Measurements from ENCODE around the gene KATNB1. TPM values are rescaled to one million over a fixed set of nuclear protein-coding genes. Genes with fewer than 3 reads are reported as not detected.
"Not testable (repeated sequence)": the region's sequence is repeated elsewhere in the genome, so short reads cannot be mapped to it uniquely, and the experiment has no call there.

KATNB1 gene
- total RNA-seq, 1 donor from 2014 or later, result 25.2 TPM

- no peak for DNase-seq (ENCODE audit: extremely low read depth, low read depth, low spot score)
These were observed 29.7 kb downstream of the KATNB1 start for GRCh38 chr16:57765160-57765728.

- no peak for DNase-seq (ENCODE audit: extremely low read depth, low read depth, low spot score)
These were observed 31.3 kb downstream of the KATNB1 start for GRCh38 chr16:57766714-57767348.

- no peak for DNase-seq (ENCODE audit: extremely low read depth, low read depth, low spot score)
These were observed 34.1 kb downstream of the KATNB1 start for GRCh38 chr16:57769541-57770145.

- no peak for DNase-seq (ENCODE audit: extremely low read depth, low read depth, low spot score)
These were observed 34.8 kb downstream of the KATNB1 start for GRCh38 chr16:57770361-57770760.

DNA sequence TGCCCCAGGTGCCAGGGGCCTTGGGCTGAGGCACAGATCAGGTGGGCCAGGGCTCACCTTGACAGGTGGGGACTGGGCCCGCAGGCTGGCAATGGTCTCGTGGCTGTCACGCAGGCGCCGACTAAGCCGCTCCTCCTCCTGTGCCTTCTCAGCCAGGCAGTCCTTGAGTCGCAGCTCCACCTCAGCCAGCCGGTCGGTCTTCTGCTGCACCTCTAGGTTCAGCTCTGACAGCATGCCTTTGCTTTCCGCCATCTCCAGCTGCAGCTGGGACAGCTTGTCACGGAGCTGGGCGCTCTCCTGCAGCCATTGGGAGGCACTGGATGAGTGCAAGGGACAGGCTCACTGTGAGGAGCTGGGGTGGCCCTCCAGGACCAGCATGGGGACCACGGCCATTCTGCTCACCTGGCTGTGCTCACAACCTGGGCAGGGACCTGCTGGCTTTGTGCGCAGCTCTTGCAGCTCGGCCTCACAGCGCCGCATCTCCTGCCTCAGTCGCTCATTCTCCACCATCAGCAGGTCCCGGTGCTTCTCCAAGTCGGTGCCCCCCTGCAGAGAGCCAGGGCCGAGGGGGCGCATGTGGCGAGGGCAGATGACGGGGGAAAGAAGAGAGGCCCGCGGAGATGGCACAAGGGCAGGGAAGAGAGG, 35.7 kb downstream of the KATNB1 start:
- DNase-seq (ENCODE audit: extremely low read depth, low read depth, low spot score), result no peak

DNA sequence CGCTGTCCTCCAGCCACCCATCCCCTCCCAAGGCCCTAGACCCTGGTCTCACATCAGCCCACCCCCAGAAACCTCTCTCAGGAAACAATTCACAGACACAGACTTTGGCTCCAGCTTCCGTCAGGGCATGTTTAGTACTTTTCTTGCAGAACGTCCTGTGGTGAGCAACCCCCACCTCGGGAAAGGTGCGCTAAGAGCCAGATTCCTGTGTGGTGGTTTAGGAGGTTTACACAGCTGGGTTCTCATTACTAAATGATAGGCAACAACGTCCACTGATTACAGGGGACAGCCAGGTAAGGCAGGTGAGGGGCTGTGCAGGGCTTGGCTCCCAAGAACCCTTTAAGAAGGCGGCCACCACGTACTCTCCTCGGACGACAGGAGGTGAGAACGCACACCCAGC, 37.4 kb downstream of the KATNB1 start:
- no peak for DNase-seq (ENCODE audit: extremely low read depth, low read depth, low spot score)

DNA sequence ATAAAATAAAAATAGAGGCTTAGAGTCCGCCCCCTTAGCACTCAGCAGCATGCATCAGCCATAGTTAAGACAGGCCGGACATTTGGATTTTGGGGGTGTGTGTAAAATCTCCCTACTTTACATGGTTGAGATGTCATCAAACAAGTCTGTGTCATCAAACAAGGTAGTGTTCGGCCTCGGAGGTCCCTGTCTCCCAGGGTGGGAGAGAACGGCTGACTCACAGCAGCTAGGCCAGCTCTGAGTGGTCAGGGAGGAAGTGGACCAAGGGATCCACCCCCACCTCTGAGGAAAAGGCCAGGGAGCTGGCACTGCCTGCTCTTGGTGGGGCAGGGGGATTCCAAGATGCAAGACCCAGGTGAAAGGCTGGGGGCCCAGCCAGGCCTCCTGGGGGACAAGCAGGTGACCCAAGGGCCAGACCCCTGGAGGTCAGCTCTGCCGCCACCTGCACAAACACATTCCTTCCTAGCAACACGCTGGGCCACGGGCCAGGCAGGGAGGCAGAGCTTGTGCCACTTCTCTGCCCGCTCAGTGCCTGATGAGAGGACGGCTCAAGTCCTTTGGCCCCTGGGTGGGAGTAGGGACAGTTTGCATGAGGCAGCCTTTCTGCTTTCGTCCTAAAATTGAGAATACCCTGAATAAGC, 38.2 kb downstream of the KATNB1 start:
- DNase-seq (ENCODE audit: extremely low read depth, low read depth, low spot score), result no peak

DNA sequence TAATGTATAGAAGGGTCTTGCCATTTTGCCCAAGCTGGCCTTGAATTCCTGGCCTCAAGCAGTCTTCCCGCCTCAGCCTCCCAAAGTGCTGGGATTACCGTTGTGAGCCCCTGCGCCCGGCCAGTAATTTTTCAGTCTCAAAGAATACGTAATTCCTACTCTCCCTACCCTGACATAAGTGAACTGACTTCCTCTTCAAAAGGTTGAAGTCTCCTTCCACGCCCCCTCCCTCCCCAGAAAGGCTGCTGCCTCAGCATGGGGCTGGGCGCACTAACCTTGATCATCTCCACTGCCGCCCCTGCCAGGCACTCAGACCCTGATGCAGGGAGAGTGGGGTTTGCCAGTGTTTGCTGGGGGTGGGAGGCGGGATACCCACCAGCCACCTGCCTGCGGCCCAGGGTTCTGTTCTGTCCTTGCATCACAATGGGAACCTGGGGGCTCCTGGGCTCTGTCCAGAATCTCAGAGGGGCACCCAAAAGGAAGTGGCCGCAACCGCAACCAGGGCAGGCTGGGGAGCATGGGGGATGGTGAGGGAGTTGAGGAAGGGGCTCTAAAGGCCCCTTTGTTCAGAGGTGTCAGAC, 39.2 kb downstream of the KATNB1 start:
- DNase-seq (ENCODE audit: extremely low read depth, low read depth, low spot score), result no peak

DNA sequence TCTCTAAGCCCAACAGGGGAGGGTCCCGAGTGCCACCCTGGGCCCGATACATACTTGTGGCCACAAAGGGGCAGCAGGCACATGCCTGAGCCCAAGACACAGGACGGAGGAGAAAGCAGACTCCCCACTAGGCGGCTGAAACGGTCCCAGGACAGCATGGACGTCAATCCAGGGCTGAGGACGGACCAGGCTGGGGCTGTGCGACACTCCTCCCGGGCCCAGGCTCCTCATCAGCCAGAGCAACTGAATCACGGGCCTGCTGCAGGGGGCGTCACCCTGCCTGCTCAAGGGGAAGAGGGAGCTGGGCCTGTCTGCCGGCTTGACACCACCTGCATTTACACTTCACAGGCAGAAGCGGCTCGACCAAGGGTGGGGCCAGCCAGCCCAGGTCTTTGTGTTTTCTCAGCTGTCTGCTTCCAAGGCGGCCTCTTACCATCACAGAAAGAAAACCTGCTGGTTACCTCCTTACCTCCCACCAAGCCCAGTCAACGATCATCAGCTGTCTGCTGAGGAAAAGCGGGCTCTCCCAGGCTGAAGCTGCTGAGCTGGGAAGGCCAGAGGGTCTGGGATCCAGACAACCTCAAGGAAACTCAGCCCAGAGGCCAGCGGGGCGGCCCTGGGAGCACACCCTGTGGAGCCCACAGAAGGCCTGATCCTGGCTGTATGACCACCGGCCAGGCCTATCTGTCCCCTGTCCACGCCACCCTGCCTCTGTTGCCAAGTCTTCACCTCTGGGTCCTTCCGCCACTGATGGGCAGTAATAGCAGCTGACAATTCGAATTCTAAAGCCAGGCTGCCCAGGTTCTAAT, 40.3 kb downstream of the KATNB1 start:
- no peak for DNase-seq (ENCODE audit: extremely low read depth, low read depth, low spot score)

DNA sequence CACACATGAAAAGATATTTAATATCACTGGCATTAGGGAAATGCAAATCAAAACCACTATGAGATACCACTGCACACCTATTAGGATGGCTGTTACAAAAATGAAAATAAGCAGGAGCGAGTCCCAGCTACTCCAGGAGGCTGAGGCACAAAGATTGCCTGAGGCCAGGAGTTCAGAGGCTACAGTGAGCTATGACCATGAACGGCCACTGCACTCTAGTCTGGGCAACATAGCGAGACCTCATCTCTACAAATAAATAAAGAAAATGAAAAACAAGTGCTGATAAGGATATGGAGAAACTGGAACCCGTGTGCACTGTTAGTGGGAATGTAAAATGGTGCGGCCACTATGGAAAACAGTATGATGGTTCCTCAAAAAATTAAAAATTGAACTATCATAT, 43.1 kb downstream of the KATNB1 start:
- no peak for DNase-seq (ENCODE audit: extremely low read depth, low read depth, low spot score)

DNA sequence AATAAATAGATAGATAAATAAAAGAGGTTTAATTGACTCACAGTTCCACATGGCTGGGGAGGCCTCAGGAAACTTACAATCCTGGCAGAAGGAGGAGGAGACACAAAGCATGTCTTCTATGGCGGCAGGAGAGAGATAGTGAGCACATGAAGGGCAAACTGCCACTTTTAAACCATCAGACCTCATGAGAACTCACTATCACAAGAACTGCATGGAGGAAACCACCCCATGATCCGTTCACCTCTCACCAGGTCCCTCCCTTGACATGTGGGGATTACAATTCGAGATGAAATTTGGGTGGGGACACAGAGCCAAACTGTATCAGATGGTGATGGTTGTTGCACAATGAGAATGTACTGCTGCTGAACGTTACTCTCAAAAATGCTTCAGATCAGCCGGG, 44.3 kb downstream of the KATNB1 start:
- not testable (repeated sequence) for DNase-seq (ENCODE audit: extremely low read depth, low read depth, low spot score)

DNA sequence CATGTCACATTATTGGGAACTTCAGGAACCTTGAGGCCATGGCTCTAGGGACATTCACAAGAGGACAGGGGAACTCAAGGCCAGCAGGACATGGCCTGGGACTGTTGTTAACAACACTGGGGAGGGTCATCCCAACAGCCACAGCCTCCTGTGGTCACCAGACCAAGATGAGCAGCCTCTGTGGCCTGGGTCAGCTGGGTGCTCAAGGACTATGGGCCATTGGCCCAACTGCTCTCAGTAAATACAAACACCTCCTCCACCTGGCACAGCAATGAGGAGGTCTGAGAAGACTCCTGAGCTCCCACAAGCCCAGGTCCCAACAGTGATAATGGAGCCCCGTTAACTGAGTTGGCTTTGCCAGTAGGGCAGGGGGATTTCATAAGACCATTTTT, 45.8 kb downstream of the KATNB1 start:
- DNase-seq (ENCODE audit: extremely low read depth, low read depth, low spot score), result no peak

DNA sequence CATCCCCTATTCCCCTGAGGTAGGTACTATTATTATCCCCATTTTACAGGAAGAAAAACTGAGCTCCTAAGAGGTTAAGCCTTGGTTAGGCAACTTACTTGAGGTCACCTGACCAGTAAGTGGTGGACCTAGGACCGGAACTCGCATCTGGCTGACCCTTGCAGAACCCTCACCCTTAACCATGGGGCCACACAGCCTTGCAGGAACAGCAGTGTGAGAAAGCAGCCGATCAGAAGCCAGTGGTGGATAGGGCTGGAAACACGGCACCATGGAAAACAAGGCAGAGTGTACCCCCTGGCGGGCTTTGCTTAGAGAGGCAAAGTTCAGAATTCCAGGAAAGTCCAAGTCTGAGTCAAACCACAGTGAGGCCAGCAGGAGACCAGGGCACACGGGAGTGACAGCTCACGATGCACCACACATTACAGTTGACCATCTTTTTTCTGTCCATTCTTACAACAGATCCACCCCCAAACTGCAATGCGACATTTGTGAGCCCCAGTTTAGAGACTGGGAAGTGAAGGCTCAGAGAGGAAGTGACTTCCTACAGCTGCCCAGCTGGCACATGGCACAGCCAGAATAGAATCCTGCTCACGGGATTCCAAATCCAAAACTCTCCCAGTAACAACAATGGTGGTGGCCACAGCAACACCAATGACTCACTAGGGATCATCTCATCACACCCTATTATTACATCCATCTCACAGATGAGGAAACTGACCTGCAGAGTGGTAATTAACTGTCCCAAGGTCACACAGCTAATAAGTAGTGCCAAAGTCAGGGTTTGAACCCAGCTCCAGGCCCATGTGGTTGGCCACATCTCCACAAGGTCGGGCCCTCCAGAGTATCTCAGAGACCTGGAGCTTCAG, 46.4 kb downstream of the KATNB1 start:
- no peak for DNase-seq (ENCODE audit: extremely low read depth, low read depth, low spot score)

GRCh38 chr16:57782607-57783055, 47.1 kb downstream of the KATNB1 start:
- DNase-seq (ENCODE audit: extremely low read depth, low read depth, low spot score), result not testable (repeated sequence)

DNA sequence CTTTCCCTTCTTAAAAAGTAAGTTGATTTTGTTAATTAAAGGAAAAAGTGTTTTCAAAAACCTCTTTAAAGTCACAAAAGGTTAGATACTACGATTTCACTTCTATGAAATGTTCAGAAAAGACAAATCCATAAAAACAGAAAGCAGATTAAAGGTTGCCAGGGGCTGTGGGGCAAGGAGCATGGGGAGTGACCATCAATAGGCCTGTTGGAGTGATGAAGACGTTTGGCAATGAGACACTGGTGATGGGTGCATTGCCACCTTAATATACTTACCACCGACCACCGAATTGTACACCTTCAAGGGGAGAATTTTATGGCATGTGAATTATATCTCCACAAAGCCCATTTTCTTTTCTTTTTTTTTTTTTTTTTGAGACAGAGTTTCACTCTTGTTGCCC, 47.5 kb downstream of the KATNB1 start:
- no peak for DNase-seq (ENCODE audit: extremely low read depth, low read depth, low spot score)

GRCh38 chr16:57783883-57784282, 48.3 kb downstream of the KATNB1 start:
- DNase-seq (ENCODE audit: extremely low read depth, low read depth, low spot score), result no peak

- DNase-seq (ENCODE audit: extremely low read depth, low read depth, low spot score), result no peak
These were observed 48.8 kb downstream of the KATNB1 start for GRCh38 chr16:57784334-57784733.

GRCh38 chr16:57785385-57785784, 49.8 kb downstream of the KATNB1 start:
- no peak for DNase-seq (ENCODE audit: extremely low read depth, low read depth, low spot score)

DNA sequence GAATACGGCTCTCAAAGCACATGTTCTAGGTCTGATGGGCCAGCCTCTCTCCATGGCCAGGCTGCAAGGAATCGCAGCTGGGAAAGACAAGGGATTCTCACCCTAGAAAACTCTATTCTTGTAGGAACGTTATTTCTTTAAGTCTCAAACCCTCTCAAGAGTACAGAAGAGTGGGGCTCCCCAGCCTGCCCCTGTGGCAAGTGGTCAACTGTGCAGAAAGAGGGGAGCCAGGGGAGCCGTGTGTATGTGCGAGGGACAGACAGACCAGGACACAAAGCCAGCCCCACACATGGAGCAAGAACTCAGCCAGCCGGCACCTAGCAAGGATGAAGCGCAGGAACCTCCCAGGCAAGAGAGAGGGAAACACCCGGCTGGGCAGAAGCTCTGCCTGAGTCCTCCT, 50.4 kb downstream of the KATNB1 start:
- DNase-seq (ENCODE audit: extremely low read depth, low read depth, low spot score), result no peak
